Tibial nerve (tissue), 3 donors: ENCODE data around the gene TRDN.

Experiments used
- POLR2A ChIP-seq, 2 donors: fragments of 450-650 bp; IDR thresholded peaks; one replicate each; pipeline ENCODE4 v1.6.1; 2017; ENCODE audit warnings: antibody characterized with exemption in 2 of 2, mild to moderate bottlenecking in 2 of 2, moderate library complexity in 2 of 2
- TF ChIP-seq, protein P1 (sequence below), 5 experiments: fragments of 200-600 bp in 3 of 5; fragments of 450-650 bp in 2 of 5; sonication (generic) in 3 of 5; IDR thresholded peaks; one replicate each; pipeline ENCODE4 v1.5.1; 2016 to 2019; ENCODE audit warnings: antibody characterized with exemption in 5 of 5, mild to moderate bottlenecking in 3 of 5, moderate library complexity in 2 of 5

DNA sequence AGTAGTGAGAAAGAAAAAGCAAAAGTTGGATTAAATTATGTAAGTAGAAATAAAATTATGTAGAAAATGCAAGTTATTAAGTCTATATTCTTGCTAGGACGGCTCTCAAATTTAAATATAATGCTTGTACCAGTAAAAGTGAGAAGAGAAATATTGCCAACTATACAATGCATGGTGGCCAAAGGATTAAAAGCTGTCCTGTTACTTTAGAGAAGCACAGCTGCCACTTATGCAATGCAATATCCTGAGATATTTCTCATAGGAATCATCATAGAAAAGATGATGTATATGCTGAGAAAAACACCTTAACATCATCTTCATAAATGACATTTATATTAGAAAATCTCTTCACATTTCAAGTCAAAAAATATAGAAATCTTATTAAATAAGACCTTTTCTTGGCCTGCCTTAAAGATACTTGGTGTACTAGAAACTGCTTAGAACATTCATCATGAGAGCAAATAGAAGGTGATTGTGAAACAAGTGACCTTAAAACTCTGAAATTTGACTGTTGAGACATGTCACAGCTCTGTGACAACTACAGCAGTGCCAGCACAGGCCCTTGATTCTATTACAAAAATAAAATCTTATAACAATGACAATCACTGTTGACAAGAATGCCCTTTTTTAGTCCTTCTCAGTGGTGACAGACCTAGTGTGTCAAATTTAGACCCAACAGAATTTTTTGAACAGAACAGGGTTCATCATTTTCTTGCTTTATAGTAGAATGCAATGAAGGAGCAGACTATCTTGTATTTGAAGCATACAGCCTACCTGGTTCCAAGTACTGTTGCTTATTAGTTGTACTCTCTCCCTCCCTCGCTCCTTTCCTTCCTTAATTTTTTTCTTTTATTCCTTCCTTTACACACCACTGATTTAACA lies 467.6 kb downstream of the TRDN start:
- TF ChIP-seq, protein P1, sequence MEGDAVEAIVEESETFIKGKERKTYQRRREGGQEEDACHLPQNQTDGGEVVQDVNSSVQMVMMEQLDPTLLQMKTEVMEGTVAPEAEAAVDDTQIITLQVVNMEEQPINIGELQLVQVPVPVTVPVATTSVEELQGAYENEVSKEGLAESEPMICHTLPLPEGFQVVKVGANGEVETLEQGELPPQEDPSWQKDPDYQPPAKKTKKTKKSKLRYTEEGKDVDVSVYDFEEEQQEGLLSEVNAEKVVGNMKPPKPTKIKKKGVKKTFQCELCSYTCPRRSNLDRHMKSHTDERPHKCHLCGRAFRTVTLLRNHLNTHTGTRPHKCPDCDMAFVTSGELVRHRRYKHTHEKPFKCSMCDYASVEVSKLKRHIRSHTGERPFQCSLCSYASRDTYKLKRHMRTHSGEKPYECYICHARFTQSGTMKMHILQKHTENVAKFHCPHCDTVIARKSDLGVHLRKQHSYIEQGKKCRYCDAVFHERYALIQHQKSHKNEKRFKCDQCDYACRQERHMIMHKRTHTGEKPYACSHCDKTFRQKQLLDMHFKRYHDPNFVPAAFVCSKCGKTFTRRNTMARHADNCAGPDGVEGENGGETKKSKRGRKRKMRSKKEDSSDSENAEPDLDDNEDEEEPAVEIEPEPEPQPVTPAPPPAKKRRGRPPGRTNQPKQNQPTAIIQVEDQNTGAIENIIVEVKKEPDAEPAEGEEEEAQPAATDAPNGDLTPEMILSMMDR (IDR thresholded peaks at IDR 0.05): no peak
- TF ChIP-seq POLR2A (IDR thresholded peaks at IDR 0.05): no peak
